Thyroid gland (tissue), 4 donors: ENCODE measurements around the gene ZNF668.

Experiments used
- POLR2A ChIP-seq, 2 donors: fragments of 450-650 bp; IDR thresholded peaks; one replicate each; pipeline ENCODE4 v1.6.1; 2017; ENCODE audit warnings: antibody characterized with exemption in 2 of 2, mild to moderate bottlenecking in 2 of 2, moderate library complexity in 1 of 2
- TF ChIP-seq, protein P1 (sequence below), 6 experiments: fragments of 200-600 bp in 3 of 6; fragments of 450-650 bp in 3 of 6; sonication (generic) in 3 of 6; IDR thresholded peaks; one replicate each; pipeline ENCODE4 v1.5.1; 2016 to 2019; ENCODE audit warnings: antibody characterized with exemption in 6 of 6, mild to moderate bottlenecking in 2 of 6, inconsistent platforms in 1 of 6, moderate library complexity in 1 of 6

DNA sequence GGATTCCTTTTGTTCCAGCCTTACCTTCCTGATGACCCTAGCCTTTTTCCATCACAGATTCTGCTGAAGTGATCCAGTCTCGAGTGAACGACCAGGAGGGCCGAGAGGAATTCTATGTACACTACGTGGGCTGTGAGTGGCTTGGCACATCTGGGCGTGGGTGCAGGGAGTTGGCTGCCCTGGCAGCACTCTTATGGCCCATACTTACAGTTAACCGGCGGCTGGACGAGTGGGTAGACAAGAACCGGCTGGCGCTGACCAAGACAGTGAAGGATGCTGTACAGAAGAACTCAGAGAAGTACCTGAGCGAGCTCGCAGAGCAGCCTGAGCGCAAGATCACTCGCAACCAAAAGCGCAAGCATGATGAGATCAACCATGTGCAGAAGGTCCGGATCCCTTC, 46.1 kb upstream of the ZNF668 start:
- TF ChIP-seq, protein P1, sequence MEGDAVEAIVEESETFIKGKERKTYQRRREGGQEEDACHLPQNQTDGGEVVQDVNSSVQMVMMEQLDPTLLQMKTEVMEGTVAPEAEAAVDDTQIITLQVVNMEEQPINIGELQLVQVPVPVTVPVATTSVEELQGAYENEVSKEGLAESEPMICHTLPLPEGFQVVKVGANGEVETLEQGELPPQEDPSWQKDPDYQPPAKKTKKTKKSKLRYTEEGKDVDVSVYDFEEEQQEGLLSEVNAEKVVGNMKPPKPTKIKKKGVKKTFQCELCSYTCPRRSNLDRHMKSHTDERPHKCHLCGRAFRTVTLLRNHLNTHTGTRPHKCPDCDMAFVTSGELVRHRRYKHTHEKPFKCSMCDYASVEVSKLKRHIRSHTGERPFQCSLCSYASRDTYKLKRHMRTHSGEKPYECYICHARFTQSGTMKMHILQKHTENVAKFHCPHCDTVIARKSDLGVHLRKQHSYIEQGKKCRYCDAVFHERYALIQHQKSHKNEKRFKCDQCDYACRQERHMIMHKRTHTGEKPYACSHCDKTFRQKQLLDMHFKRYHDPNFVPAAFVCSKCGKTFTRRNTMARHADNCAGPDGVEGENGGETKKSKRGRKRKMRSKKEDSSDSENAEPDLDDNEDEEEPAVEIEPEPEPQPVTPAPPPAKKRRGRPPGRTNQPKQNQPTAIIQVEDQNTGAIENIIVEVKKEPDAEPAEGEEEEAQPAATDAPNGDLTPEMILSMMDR (IDR thresholded peaks at IDR 0.05), result no peak
- no peak for TF ChIP-seq POLR2A (IDR thresholded peaks at IDR 0.05)
